H1 (cell line): ENCODE data around the gene VAX1. TPM values are rescaled to one million over a fixed set of nuclear protein-coding genes. Genes with fewer than 3 reads are reported as not detected.

Experiments
- CTCF ChIA-PET: fragments of 300-600 bp; sonication (Branson Sonifier 250); formaldehyde crosslinking; loops from one replicate; lab custom pipeline; 2021; ENCODE audit not compliant: partially characterized antibody; lab: Charles Lee
- POLR2A ChIA-PET: fragments of 300-600 bp; sonication (Branson Sonifier 250); formaldehyde crosslinking; loops from one replicate; lab custom pipeline; 2021; ENCODE audit warnings: inconsistent platforms; ENCODE audit not compliant: partially characterized antibody; lab: Charles Lee
- DNase-seq, 2 experiments: peaks; one replicate each; pipeline versions ENCODE4 v3.0.0 to v3.0.0-alpha.2; 2010 to 2022; ENCODE audit warnings: low spot score in 2 of 2, low read depth in 1 of 2, mixed read lengths in 1 of 2
- FAIRE-seq: peaks from 2 replicates; lab custom pipeline; 2011; peaks lifted over from hg19 to GRCh38; lab: Jason Lieb, UNC
- H2AFZ ChIP-seq: 2 replicates; pipeline ENCODE4 v1.8.1; 2012; ENCODE audit warnings: low read length, inconsistent platforms
- H2AK5ac ChIP-seq: 2 replicates; pipeline ENCODE4 v1.6.1; 2013; ENCODE audit warnings: low read depth, low read length
- H2BK120ac ChIP-seq: replicated peaks from 2 replicates; pipeline ENCODE3; 2013; ENCODE audit warnings: low read depth, low read length, inconsistent platforms
- H2BK12ac ChIP-seq: 2 replicates; pipeline ENCODE4 v1.6.1; 2013; ENCODE audit warnings: low read depth, low read length
- H2BK15ac ChIP-seq: 2 replicates; pipeline ENCODE4 v1.6.1; 2013; ENCODE audit warnings: low read length
- H2BK20ac ChIP-seq: 2 replicates; pipeline ENCODE4 v1.6.1; 2013; ENCODE audit warnings: low read length
- H2BK5ac ChIP-seq: 2 replicates; pipeline ENCODE4 v1.6.1; 2013; ENCODE audit warnings: low read depth, low read length
- H3K14ac ChIP-seq: 2 replicates; pipeline ENCODE4 v1.6.1; 2013; ENCODE audit warnings: inconsistent platforms; ENCODE audit not compliant: insufficient read length
- H3K18ac ChIP-seq: 2 replicates; pipeline ENCODE4 v1.6.1; 2013; ENCODE audit warnings: low read length; ENCODE audit errors: extremely low read depth
- H3K23ac ChIP-seq: 2 replicates; pipeline ENCODE4 v1.6.1; 2013; ENCODE audit warnings: inconsistent platforms; ENCODE audit not compliant: insufficient read length
- H3K23me2 ChIP-seq: 2 replicates; pipeline ENCODE4 v1.6.1; 2013; ENCODE audit warnings: low read depth, low read length
- H3K27ac ChIP-seq: 2 replicates; pipeline ENCODE4 v1.6.1; 2011; ENCODE audit warnings: low read depth, low read length, inconsistent platforms
- H3K27me3 ChIP-seq, 4 experiments: replicated peaks in 1 of 4; 1 replicate in 1 of 4; 2 replicates in 3 of 4; pipeline versions ENCODE4 v1.6.1 to v1.8.1; 2011 to 2013; ENCODE audit warnings: low read length in 3 of 4, mild to moderate bottlenecking in 3 of 4, inconsistent platforms in 2 of 4, mixed read lengths in 2 of 4, moderate library complexity in 1 of 4; ENCODE audit not compliant: control insufficient read depth in 3 of 4, insufficient read depth in 3 of 4; ENCODE audit errors: extremely low read depth in 1 of 4
- H3K36me3 ChIP-seq, 4 experiments: 2 replicates each; pipeline versions ENCODE4 v1.6.1 to v1.8.1; 2011 to 2013; ENCODE audit warnings: mild to moderate bottlenecking in 4 of 4, low read length in 3 of 4, moderate library complexity in 2 of 4, control low read depth in 1 of 4, inconsistent platforms in 1 of 4; ENCODE audit not compliant: insufficient read depth in 4 of 4, control insufficient read depth in 2 of 4
- H3K4ac ChIP-seq: replicated peaks from 2 replicates; pipeline ENCODE3; 2013; ENCODE audit warnings: low read length, low read depth, mixed read lengths, inconsistent platforms; ENCODE audit not compliant: insufficient read length
- H3K4me1 ChIP-seq, 4 experiments: replicated peaks in 1 of 4; 1 replicate in 1 of 4; 2 replicates in 3 of 4; pipeline versions ENCODE4 v1.6.1 to v1.8.1; 2011 to 2013; ENCODE audit warnings: low read length in 3 of 4, inconsistent platforms in 2 of 4, mixed read lengths in 1 of 4; ENCODE audit not compliant: insufficient read depth in 4 of 4, control insufficient read depth in 3 of 4
- H3K4me2 ChIP-seq, 2 experiments: 2 replicates each; pipeline versions ENCODE4 v1.6.1 to v1.8.1; 2011 to 2013; ENCODE audit warnings: low read depth in 2 of 2, low read length in 2 of 2, control low read depth in 1 of 2, inconsistent platforms in 1 of 2, mild to moderate bottlenecking in 1 of 2; ENCODE audit not compliant: insufficient read depth in 1 of 2
- H3K4me3 ChIP-seq, 4 experiments: fragments of 200-600, 300-600 bp in 1 of 4; sonication (generic), shearing (Covaris generic), sonication (Bioruptor Twin) in 1 of 4; 2 replicates each; pipeline versions ENCODE4 v1.5.1 to v1.8.1; 2011 to 2016; ENCODE audit warnings: low read length in 4 of 4, low read depth in 3 of 4, control low read depth in 2 of 4, inconsistent platforms in 2 of 4, mild to moderate bottlenecking in 2 of 4, mixed read lengths in 1 of 4, moderate library complexity in 1 of 4; ENCODE audit not compliant: insufficient read depth in 2 of 4; ENCODE audit errors: extremely low read depth in 1 of 4
- H3K56ac ChIP-seq: replicated peaks from 2 replicates; pipeline ENCODE3; 2013; ENCODE audit warnings: low read depth, mild to moderate bottlenecking, mixed read lengths, low read length, inconsistent platforms; ENCODE audit not compliant: insufficient read length
- H3K79me1 ChIP-seq: 2 replicates; pipeline ENCODE4 v1.6.1; 2013; ENCODE audit warnings: low read depth, low read length, control low read depth
- H3K79me2 ChIP-seq, 2 experiments: 2 replicates each; pipeline versions ENCODE4 v1.6.1 to v1.8.1; 2012 to 2013; ENCODE audit warnings: low read length in 2 of 2, mild to moderate bottlenecking in 2 of 2, inconsistent platforms in 1 of 2; ENCODE audit not compliant: insufficient read depth in 2 of 2, control insufficient read depth in 1 of 2
- H3K9ac ChIP-seq, 4 experiments: replicated peaks in 1 of 4; 1 replicate in 1 of 4; 2 replicates in 3 of 4; pipeline versions ENCODE4 v1.6.1 to v1.8.1; 2011 to 2013; ENCODE audit warnings: low read depth in 3 of 4, low read length in 3 of 4, control low read depth in 2 of 4, mild to moderate bottlenecking in 2 of 4, moderate library complexity in 2 of 4, inconsistent platforms in 1 of 4; ENCODE audit errors: extremely low read depth in 1 of 4
- H3K9me3 ChIP-seq, 2 experiments: 2 replicates each; pipeline versions ENCODE4 v1.6.1 to v1.8.1; 2012 to 2013; ENCODE audit warnings: mild to moderate bottlenecking in 2 of 2, moderate library complexity in 2 of 2, control low read depth in 1 of 2, inconsistent platforms in 1 of 2, low read depth in 1 of 2, low read length in 1 of 2, mixed read lengths in 1 of 2; ENCODE audit not compliant: insufficient read depth in 2 of 2
- H4K20me1 ChIP-seq, 2 experiments: replicated peaks in 1 of 2; 2 replicates each; pipeline versions ENCODE3 to v1.8.1; 2011 to 2013; ENCODE audit warnings: inconsistent platforms in 2 of 2, low read length in 2 of 2, mild to moderate bottlenecking in 1 of 2; ENCODE audit not compliant: insufficient read depth in 2 of 2, control insufficient read depth in 1 of 2
- H4K5ac ChIP-seq: 2 replicates; pipeline ENCODE4 v1.6.1; 2013; ENCODE audit warnings: low read length, low read depth, mixed read lengths, inconsistent platforms; ENCODE audit not compliant: insufficient read length
- H4K8ac ChIP-seq: 2 replicates; pipeline ENCODE4 v1.8.0; 2013; ENCODE audit warnings: mild to moderate bottlenecking, moderate library complexity, low read length, inconsistent platforms; ENCODE audit not compliant: insufficient read depth; ENCODE audit errors: extremely low read depth
- H4K91ac ChIP-seq: replicated peaks from 2 replicates; pipeline ENCODE3; 2013; ENCODE audit warnings: low read length, mixed read lengths, inconsistent platforms; ENCODE audit not compliant: insufficient read length
- GTF2F1 ChIP-seq: IDR thresholded peaks from 2 replicates; pipeline ENCODE4 v1.6.1; 2012; ENCODE audit warnings: low read depth, low read length, improper control_type of control experiment, borderline replicate concordance
- RNF2 ChIP-seq: fragments of 200-900, 300-1000 bp; sonication (generic); IDR thresholded peaks from 2 replicates; pipeline ENCODE4 v1.7.1; 2016; ENCODE audit warnings: borderline replicate concordance, low read depth, mild to moderate bottlenecking, antibody characterized with exemption, low read length; ENCODE audit not compliant: poor library complexity, severe bottlenecking; ENCODE audit errors: missing control alignments
- WGBS, 2 experiments: shearing (Covaris generic) in 1 of 2; methylation state at CpG; one replicate each; pipeline versions ENCODE4 v1.1.6 to v1.1.7; 2013 to 2015; ENCODE audit warnings: low lambda C conversion rate in 2 of 2, mixed read lengths in 2 of 2, inconsistent platforms in 1 of 2, low coverage in 1 of 2, missing lambda C conversion rate in 1 of 2; ENCODE audit not compliant: insufficient replicate concordance in 2 of 2, insufficient coverage in 1 of 2, insufficient read length in 1 of 2; ENCODE audit errors: extremely low coverage in 1 of 2, missing lambda C conversion rate in 1 of 2; 5-methylcytosine and 5-hydroxymethylcytosine counted together
- polyA plus RNA-seq, 7 experiments: library from polyadenylated mRNA; depleted of rRNA in 3 of 7; stranded (reverse) in 5 of 7; unstranded in 2 of 7; fragments of >200 nt in 5 of 7; fragments of 200-250 nt in 2 of 7; gene quantifications; 1 replicate in 5 of 7; 2 replicates in 1 of 7; 4 replicates in 1 of 7; pipeline versions ENCODE4 v1.2.1 to v1.2.3, GENCODE V29; 2011 to 2013; ENCODE audit warnings: missing spikeins in 2 of 7, mixed read lengths in 2 of 7
- total RNA-seq: library from RNA; stranded (reverse); fragmentation: NEBNext Ultra II Directional; extraction: Animal tissue kit (Norgen Biotek cat#: 25700); gene quantifications from 2 replicates; pipeline ENCODE4 v1.2.1, GENCODE V29; 2021

VAX1 gene
- total and polyA plus RNA-seq, 2 of the 8 experiments (the other 6 are each of a cell fraction or from before 2014, with no cell fraction given), result not detected

- Histone ChIP-seq H3K4ac (no peak overlapping the region), H3K4me3 (no peak overlapping the region), H2AFZ (no peak overlapping the region), H3K9me3 (no peaks in the 10 kb centered on the region), H3K4me2 (no peak overlapping the region), H4K5ac (no peak overlapping the region)
- FAIRE-seq, result no peak
- CTCF ChIA-PET, result interaction anchor here (2.2 kb wide), 1 partner anchor 34 kb away, joined by 4 read pairs; no protein-coding TSS in a partner anchor
- TF ChIP-seq RNF2 (no peak), GTF2F1 (no peak)
- TF ChIP-seq, all 59 proteins: peak for 0
- Histone ChIP-seq H3K27me3 (peaks cover 0 to 1% (median 0%) of the 10 kb centered on the region in 4 experiments; a peak in 1 of 7 replicates), H3K79me1 (no peaks in the 10 kb centered on the region), H3K18ac (no peak overlapping the region), H4K8ac (no peak overlapping the region), H2BK15ac (no peak overlapping the region), H4K91ac (no peak overlapping the region), H3K56ac (no peak overlapping the region), H4K20me1 (no peaks in the 10 kb centered on the region), H3K9ac (no peak overlapping the region), H3K27ac (no peak overlapping the region), H3K36me3 (no peaks in the 10 kb centered on the region), H2BK12ac (no peak overlapping the region), H3K14ac (no peak overlapping the region), H3K23ac (no peak overlapping the region), H2BK120ac (no peak overlapping the region), H2AK5ac (no peak overlapping the region), H2BK5ac (no peak overlapping the region), H3K79me2 (no peaks in the 10 kb centered on the region), H3K23me2 (no peaks in the 10 kb centered on the region), H2BK20ac (no peak overlapping the region), H3K4me1 (no peaks in the 10 kb centered on the region)
- 96% methylated on average over 3 of the region's 3 CpGs; no CpG with 5 or more reads in 1 of the 2 experiments for WGBS, 2 experiments
- no peak for DNase-seq
- POLR2A ChIA-PET, result no interaction called here
These were observed 50.5 kb downstream of the VAX1 start for GRCh38 chr10:117087521-117087920.
